ENCODE data around the gene EEFSEC. TPM values are rescaled to one million over a fixed set of nuclear protein-coding genes. Genes with fewer than 3 reads are reported as not detected.

EEFSEC gene
- total RNA-seq, 2 experiments from 2014 or later, result 17.7 to 25.3 TPM

DNA sequence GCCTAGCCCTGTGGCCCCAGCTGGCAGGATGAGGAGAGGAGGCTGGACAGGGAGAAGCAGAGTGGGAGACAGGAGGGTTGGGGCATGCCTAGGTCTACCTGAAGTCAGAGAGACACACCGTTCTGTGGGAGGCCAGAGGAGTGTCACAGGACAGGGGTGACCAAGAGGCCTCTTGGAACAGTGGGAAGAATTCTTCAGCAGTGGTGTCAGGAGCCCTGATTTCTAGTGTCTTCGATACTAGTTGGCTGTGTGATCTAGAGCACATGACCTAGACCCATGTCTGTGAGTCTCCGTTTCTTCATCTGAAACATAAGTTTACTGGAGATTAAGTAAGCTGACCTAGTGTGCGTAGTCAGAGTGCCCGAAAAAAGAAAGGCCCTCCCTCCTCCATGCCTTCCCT lies 92.2 kb downstream of the EEFSEC start:
- no peak overlapping the region for H3K4me2 ChIP-seq (ENCODE audit: low read length)
- DNase-seq (ENCODE audit: low spot score), result no peak
- no peak overlapping the region for H3K4me3 ChIP-seq (ENCODE audit: low read depth, low read length, poor library complexity, severe bottlenecking)
- ChIA-PET POLR2A (interaction anchor here (0.6 to 1.3 kb wide), 2 partner anchors 12 to 56 kb away, joined by 3 read pairs; no protein-coding TSS in a partner anchor), CTCF (ENCODE audit: unreplicated experiment) (no interaction called here)
- TF ChIP-seq, protein P1, sequence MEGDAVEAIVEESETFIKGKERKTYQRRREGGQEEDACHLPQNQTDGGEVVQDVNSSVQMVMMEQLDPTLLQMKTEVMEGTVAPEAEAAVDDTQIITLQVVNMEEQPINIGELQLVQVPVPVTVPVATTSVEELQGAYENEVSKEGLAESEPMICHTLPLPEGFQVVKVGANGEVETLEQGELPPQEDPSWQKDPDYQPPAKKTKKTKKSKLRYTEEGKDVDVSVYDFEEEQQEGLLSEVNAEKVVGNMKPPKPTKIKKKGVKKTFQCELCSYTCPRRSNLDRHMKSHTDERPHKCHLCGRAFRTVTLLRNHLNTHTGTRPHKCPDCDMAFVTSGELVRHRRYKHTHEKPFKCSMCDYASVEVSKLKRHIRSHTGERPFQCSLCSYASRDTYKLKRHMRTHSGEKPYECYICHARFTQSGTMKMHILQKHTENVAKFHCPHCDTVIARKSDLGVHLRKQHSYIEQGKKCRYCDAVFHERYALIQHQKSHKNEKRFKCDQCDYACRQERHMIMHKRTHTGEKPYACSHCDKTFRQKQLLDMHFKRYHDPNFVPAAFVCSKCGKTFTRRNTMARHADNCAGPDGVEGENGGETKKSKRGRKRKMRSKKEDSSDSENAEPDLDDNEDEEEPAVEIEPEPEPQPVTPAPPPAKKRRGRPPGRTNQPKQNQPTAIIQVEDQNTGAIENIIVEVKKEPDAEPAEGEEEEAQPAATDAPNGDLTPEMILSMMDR (conservative IDR thresholded peaks at IDR 0.05; ENCODE audit: low read length), result no peak
- no peak for TF ChIP-seq EZH2phosphoT487 (IDR thresholded peaks at IDR 0.05; ENCODE audit: borderline replicate concordance, low read depth, low read length)
- no peaks in the 10 kb centered on the region for H3K79me2 ChIP-seq (ENCODE audit: insufficient read depth, low read depth, low read length)
- no peak overlapping the region for H2AFZ ChIP-seq (ENCODE audit: low read length)
- no peaks in the 10 kb centered on the region for H4K20me1 ChIP-seq (ENCODE audit: insufficient read depth, low read length)
- H3K9me2 ChIP-seq (ENCODE audit: insufficient read depth, low read length), result no peaks in the 10 kb centered on the region
- H3K36me3 ChIP-seq (ENCODE audit: insufficient read depth, low read length), result peaks cover 30% of the 10 kb centered on the region
- H3K27ac ChIP-seq (ENCODE audit: low read depth, low read length, poor library complexity, severe bottlenecking), result no peak overlapping the region
- H3K9me3 ChIP-seq (ENCODE audit: low read length), result peaks cover 7% of the 10 kb centered on the region; the same call in 1 of the 2 replicates
- H3K4me1 ChIP-seq (ENCODE audit: insufficient read depth, low read length, poor library complexity, severe bottlenecking), result no peaks in the 10 kb centered on the region
- intact Hi-C loops (cut with micrococcal nuclease; ENCODE audit: unreplicated experiment), result no loop called here
- BruUV-seq (replicated peaks), result no TSS peak

DNA sequence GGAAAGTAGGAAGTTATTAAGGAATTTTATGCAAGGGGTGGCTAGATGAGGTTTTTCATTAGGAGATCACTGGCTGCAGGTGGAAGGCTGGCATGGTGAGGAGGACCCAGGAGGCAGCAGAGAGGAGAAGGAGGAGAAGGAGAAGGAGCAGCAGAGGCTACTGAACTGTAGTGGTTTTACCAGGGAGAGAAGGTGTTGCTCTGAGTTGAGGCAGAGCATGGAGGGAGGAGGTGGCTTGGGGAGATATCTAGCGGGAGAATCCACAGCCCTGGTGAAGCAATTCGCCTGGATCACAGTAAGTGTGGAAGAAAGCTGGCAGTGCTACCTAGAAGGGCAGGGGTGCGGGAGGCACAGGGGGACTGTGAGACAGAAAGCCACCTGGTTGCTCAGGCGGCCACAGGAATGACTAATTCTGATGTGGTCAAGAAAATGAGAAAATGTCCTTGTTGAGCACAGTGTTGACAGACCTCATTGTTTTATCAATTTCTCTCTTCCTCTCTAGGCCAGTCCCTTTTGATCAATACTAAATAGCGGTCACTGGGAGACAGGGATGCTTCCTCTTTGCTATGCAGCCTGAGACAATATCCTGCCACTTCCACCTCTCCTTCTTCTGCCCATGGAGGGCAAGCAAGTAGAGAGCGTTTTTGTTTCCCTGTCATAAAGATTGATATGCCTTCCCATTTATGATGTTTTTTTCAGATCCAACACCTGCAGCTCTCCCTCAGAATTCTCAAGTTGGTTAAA lies 94.6 kb downstream of the EEFSEC start:
- no peak overlapping the region for H3K27ac ChIP-seq (ENCODE audit: low read depth, low read length, poor library complexity, severe bottlenecking)
- H4K20me1 ChIP-seq (ENCODE audit: insufficient read depth, low read length), result no peaks in the 10 kb centered on the region
- no peak overlapping the region for H2AFZ ChIP-seq (ENCODE audit: low read length)
- peaks cover 10% of the 10 kb centered on the region; the same call in 1 of the 2 replicates for H3K9me3 ChIP-seq (ENCODE audit: low read length)
- BruUV-seq (replicated peaks), result no TSS peak
- H3K36me3 ChIP-seq (ENCODE audit: insufficient read depth, low read length), result peaks cover 37% of the 10 kb centered on the region
- no peak overlapping the region for H3K4me2 ChIP-seq (ENCODE audit: low read length)
- intact Hi-C loops (cut with micrococcal nuclease; ENCODE audit: unreplicated experiment), result no loop called here
- H3K4me3 ChIP-seq (ENCODE audit: low read depth, low read length, poor library complexity, severe bottlenecking), result no peak overlapping the region
- CTCF ChIA-PET (ENCODE audit: unreplicated experiment), result interaction anchor here (0.9 kb wide), 1 partner anchor 122 kb away, joined by 4 read pairs; no protein-coding TSS in a partner anchor
- H3K9me2 ChIP-seq (ENCODE audit: insufficient read depth, low read length), result no peaks in the 10 kb centered on the region
- H3K4me1 ChIP-seq (ENCODE audit: insufficient read depth, low read length, poor library complexity, severe bottlenecking), result no peaks in the 10 kb centered on the region
- H3K79me2 ChIP-seq (ENCODE audit: insufficient read depth, low read depth, low read length), result no peaks in the 10 kb centered on the region
- POLR2A ChIA-PET, result no interaction called here
- TF ChIP-seq, protein P1 (conservative IDR thresholded peaks at IDR 0.05; ENCODE audit: low read length), result no peak
- no peak for TF ChIP-seq EZH2phosphoT487 (IDR thresholded peaks at IDR 0.05; ENCODE audit: borderline replicate concordance, low read depth, low read length)
- DNase-seq (ENCODE audit: low spot score), result no peak

GRCh38 chr3:128252083-128252482 lies 98.8 kb downstream of the EEFSEC start:
- H3K9me2 ChIP-seq (ENCODE audit: insufficient read depth, low read length), result no peaks in the 10 kb centered on the region
- peaks cover 33% of the 10 kb centered on the region for H3K36me3 ChIP-seq (ENCODE audit: insufficient read depth, low read length)
- BruUV-seq (replicated peaks), result no TSS peak
- no peaks in the 10 kb centered on the region for H3K4me1 ChIP-seq (ENCODE audit: insufficient read depth, low read length, poor library complexity, severe bottlenecking)
- ChIA-PET CTCF (ENCODE audit: unreplicated experiment) (interaction anchor here (0.6 kb wide), 1 partner anchor 1329 kb away, joined by 3 read pairs; no protein-coding TSS in a partner anchor), POLR2A (no interaction called here)
- H3K79me2 ChIP-seq (ENCODE audit: insufficient read depth, low read depth, low read length), result no peaks in the 10 kb centered on the region
- TF ChIP-seq, protein P1 (conservative IDR thresholded peaks at IDR 0.05; ENCODE audit: low read length), result no peak
- no peak overlapping the region for H3K27ac ChIP-seq (ENCODE audit: low read depth, low read length, poor library complexity, severe bottlenecking)
- DNase-seq (ENCODE audit: low spot score), result no peak
- H2AFZ ChIP-seq (ENCODE audit: low read length), result no peak overlapping the region
- intact Hi-C loops (cut with micrococcal nuclease; ENCODE audit: unreplicated experiment), result no loop called here
- H3K9me3 ChIP-seq (ENCODE audit: low read length), result peaks cover 10% of the 10 kb centered on the region; the same call in 1 of the 2 replicates
- no peaks in the 10 kb centered on the region for H4K20me1 ChIP-seq (ENCODE audit: insufficient read depth, low read length)
- no peak overlapping the region for H3K4me2 ChIP-seq (ENCODE audit: low read length)
- H3K4me3 ChIP-seq (ENCODE audit: low read depth, low read length, poor library complexity, severe bottlenecking), result no peak overlapping the region

All from OCI-LY7 (cell line).